Activated T-cell treated with anti-CD3 and anti-CD28 coated beads for 1 hour (primary cell): ENCODE results near the gene ERF.

ENCODE experiments used
- DNase-seq: peaks from one replicate; pipeline ENCODE4 v3.0.0-alpha.2; 2020; ENCODE audit warnings: low read depth

The ERF gene

GRCh38 chr19:42254089-42254849, 659 bp downstream of the ERF start:
- peak; percentile 72 for DNase-seq

GRCh38 chr19:42253245-42254088, 1.5 kb downstream of the ERF start:
- peak; percentile 51 for DNase-seq

DNA sequence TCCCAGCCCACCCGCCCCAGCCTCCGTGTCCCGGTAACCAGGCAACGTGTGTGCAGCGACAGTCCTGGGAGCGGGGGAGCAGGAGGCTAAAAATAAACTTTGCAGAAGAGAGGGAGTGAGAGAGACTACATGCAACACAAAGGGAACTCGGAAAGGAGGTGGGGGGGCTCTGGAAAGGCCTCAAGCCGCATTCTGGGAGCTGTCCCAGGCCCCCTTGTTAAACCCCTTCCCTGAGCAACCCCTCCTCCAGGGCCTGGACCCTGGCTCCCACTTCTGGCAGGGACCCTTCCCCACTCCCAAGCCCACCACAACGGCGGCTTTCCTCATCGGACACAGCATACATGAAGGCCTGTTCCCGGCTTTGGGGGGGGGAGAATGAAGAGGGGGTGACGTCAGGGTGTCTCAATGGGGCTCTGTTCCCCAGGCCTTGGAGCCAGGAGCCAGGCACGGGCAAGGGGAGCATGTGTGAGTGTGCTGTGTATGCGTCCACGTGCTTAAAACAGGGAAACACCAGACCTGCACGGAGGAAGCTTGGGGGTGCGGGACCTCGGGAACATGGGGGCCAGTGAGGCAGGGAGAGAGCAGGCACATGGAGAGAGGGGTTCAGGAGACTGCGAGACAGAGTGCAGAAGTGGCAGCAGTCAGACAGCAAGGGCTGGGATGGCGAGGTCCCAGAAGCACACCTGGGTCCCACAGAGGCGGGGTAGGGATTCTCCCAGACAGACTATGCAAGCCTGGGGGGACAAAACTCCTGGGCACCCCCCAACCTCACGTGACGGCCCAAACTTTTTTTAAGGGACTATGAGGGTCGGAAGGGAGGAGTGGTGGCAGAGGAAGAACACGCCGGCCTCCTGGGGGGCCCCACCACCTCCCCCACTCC, 2.3 kb downstream of the ERF start:
- DNase-seq, result no peak

- DNase-seq, result no peak
Measured at GRCh38 chr19:42251572-42252358, 3.2 kb downstream of the ERF start.

GRCh38 chr19:42250666-42251531, 4.0 kb downstream of the ERF start:
- no peak for DNase-seq

- DNase-seq, result no peak
Measured at GRCh38 chr19:42250183-42250665, 4.7 kb downstream of the ERF start.

DNA sequence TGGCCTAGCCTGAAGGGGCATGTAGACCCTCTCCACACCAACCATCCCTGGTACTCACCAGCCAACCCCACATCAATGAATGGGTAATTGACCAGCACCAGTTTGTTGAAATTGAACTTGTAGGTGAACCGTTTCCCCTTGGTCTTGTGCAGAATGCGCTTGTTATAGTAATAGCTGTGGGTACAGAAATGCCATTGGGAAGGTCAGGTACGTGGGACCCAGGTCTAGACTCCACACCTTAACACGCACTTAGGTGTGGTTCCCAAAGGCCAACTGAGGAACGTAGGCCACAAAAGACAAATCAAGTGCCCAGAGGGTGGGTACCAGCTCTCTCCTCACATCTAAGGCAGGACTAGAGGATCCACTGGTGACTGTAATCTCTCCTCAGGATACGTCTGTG, 5.2 kb downstream of the ERF start:
- DNase-seq, result no peak

DNA sequence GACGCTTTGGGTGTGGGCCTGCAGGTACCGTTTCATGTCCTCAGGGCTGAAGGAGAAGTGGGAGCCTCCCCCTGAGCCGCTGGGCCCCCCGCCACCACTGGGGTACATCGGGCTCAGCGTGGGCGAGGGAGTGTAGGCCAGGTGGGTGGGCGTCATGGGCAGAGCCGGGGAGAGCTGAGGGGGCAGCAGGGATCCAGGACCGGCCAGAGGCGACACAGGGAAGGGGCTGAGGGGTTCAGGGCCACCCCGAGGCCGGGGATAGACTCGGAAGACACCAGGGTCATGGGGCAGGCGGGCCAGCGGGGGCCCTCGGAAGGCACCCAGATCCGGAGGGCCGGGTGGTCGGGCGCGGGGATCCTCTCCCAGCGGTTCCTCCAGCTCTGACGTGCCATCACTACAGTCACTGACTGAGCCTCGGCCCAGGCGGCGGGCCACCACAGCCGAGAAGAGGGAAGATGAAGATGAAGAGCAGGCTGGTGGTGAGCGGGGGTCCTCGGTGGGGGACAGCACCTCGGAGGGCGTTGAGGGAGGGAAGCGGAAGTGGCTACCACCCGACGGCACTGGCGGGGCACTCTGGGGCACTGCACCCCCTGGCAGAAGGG, 5.7 kb downstream of the ERF start:
- no peak for DNase-seq

- no peak for DNase-seq
Measured at GRCh38 chr19:42248270-42249148, 6.4 kb downstream of the ERF start.

DNA sequence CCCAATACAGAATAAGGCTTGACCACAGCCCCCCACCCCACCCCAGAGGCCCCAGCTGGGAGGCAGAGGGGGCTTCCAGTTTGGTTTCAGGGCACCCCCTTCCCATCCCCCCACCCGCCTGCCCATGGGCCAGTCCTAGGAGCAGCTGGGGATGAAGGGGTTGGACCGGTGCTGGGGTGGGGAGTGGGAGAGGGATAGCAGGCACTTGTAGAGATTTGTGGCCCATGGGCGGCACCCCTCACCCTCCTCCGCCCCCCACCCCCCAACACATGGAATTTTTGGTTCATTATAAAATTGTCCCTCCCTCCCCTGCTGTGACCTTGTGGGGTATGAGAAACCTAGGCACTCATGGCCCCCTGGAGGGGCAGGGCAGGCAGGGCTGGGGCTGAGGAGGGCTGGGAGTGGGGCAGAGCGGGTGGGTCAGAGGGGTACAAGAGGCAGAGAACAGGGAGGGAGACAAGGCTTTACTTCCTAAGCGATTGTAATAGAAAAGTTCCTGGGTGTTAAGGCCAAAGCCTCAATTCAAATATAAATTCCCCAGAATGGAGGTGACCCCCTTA, 7.2 kb downstream of the ERF start:
- no peak for DNase-seq

DNA sequence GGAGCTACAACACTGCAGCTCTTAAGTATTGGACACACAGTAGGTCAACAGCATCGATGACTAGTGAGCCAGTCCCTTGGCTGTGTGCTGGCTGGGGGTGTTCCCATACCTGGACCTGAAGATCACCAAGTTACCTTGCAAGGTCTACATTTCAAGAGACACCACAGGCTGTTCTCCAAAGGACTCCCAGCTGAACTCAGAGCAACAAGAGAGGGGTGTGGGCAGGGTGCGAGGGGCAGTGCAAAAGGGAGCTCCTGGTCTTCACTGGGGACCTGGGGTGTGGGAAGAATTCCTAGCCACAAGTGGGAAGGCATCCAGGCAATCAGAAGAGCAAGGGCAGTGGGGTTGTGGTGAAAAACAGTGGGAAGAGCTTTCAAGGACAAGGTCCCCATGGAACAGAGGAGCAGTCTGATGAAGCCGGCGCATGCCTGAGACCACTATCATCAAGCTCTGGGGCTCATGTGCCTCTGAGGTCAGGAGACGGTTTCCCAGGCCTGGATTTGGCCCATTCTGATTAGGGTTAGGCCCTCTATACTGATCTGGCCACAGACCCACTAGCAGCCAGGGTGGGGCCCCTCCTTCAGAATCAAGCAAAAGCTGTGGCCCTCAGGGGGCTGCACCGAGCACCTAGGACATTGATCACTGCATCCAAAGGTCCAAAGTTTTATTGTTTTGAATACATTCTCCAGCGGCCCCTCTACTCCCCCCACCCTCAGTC, 7.8 kb downstream of the ERF start:
- DNase-seq, result no peak

DNA sequence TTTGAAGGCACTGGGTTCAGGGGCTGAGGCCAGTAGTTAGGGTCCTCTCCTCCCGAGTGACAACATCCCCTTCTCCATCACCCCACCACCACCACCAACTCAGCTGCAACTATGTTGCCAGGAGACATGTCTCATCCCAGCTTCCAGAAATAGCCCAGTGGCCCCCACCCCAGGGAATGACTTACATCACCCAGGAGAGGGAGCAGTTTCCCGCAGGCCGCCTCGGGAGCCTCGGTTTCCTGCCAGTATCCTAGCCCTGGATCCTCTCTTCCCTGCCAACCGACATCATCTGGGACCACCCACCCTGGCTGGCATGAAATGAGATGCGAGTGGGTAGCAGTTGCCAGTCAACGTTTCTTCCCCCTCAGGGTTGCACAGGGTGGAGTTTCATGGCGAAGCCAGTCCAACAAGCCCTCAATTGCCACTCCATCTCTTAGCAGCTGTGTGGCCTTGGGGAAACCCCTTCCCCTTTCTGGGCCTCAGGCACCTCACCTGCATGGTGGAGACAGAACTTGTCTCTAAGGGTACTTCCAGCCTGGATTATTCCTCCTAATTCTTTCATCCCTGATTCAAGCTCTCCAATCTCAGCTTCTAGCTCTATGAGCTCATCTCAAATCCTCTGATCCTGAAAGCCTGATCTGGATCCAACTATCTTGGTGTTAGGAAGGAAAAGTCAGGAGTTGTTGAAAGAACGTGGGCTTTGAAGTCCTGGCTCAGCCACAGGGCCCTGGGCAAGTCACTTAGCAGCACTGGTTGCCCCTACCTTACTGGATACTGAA, 8.6 kb downstream of the ERF start:
- DNase-seq, result no peak

- DNase-seq, result no peak
Measured at GRCh38 chr19:42245231-42245630, 9.7 kb downstream of the ERF start.

- DNase-seq, result peak; percentile 85
Measured at GRCh38 chr19:42244347-42245220, 10.3 kb downstream of the ERF start.

GRCh38 chr19:42242512-42243409, 12.2 kb downstream of the ERF start, which contains the start of gene GSK3A:
Gene GSK3A, minus strand, starts transcription at chr19:42242602. Its CDS starts 137 bp downstream, at chr19:42242465.
- DNase-seq, result peak; percentile 89
